Right cardiac atrium (tissue), 5 donors: ENCODE results near the gene PANK4. TPM values are rescaled to one million over a fixed set of nuclear protein-coding genes. Genes with fewer than 3 reads are reported as not detected.
"Not testable (repeated sequence)": the region's sequence is repeated elsewhere in the genome, so short reads cannot be mapped to it uniquely, and the experiment has no call there.

Source experiments
- ATAC-seq, 2 donors: fragments of 200-7000 bp; cut with Tn5 transposase; one replicate each; pipeline versions ENCODE4 v1.8.0 to v1.9.1; 2020; ENCODE audit warnings: moderate library complexity in 2 of 2, mild to moderate bottlenecking in 1 of 2
- DNase-seq, 3 donors: peaks; one replicate each; pipeline ENCODE4 v3.0.0-alpha.2; 2020
- H3K27ac ChIP-seq: one replicate; pipeline ENCODE4 v1.5.1; 2013; ENCODE audit warnings: mild to moderate bottlenecking, low read length, control low read depth, moderate library complexity
- H3K27me3 ChIP-seq: one replicate; pipeline ENCODE4 v1.6.1; 2013; ENCODE audit not compliant: control insufficient read depth, insufficient read depth
- H3K4me1 ChIP-seq: one replicate; pipeline ENCODE4 v1.6.1; 2013; ENCODE audit warnings: low read length; ENCODE audit not compliant: control insufficient read depth, insufficient read depth
- H3K4me3 ChIP-seq: one replicate; pipeline ENCODE4 v1.5.1; 2013; ENCODE audit warnings: low read length, control low read depth
- H3K9me3 ChIP-seq: one replicate; pipeline ENCODE4 v1.6.1; 2013; ENCODE audit warnings: low read length; ENCODE audit not compliant: control insufficient read depth
- WGBS: extraction: QIAGEN DNeasy Blood & Tissue Kit; methylation state at CpG from one replicate; pipeline ENCODE4 v1.1.7; 2013; 5-methylcytosine and 5-hydroxymethylcytosine counted together
- intact Hi-C, 4 donors: fragments of 100-400 bp; cut with DNase I; formaldehyde crosslinking; loops; one replicate each; pipeline versions ENCODE4 v1.11.0 to v1.14.0; 2022 to 2023
- long read RNA-seq, 4 donors: library from polyadenylated mRNA; unstranded; transcript quantifications; one replicate each; pipeline ENCODE4 v2.0.0, GENCODE V29; 2020 to 2021
- polyA plus RNA-seq: library from polyadenylated mRNA; stranded (reverse); fragments of 200-250 nt; gene quantifications from one replicate; pipeline ENCODE4 v1.2.3, GENCODE V29; 2013
- total RNA-seq, 4 donors: library from RNA; stranded (reverse); fragmentation: NEBNext Ultra II Directional; extraction: Animal tissue kit (Norgen Biotek cat#: 25700); gene quantifications; one replicate each; pipeline ENCODE4 v1.2.1, GENCODE V29; 2021
- donor health status: healthy with polysubstance abuse.
- donor health status: DM: no; HTN: yes; CAD: no.
- donor health status: DM: no; HTN: no; CAD: no.
- donor health status: DM: no; HTN: yes; CAD: no; lungs with severe emphysema.
- donor health status: DM: yes; HTN: yes; CAD: no.

The PANK4 gene
- total RNA-seq, result 10 to 100 TPM; 35.2 to 51.3 (median 45.1) TPM
- 38.7 TPM for polyA plus RNA-seq
- long read RNA-seq, donor 1, transcript PANK4-201 (19 exons, 2,677 nt), result major isoform, 170 of 203 reads
- long read RNA-seq, donor 1, partial matches to known transcripts, result 16 of 203 reads
- long read RNA-seq, donor 1, other reads (novel, unspliced or antisense), result 17 of 203 reads
- long read RNA-seq, donor 2, transcript PANK4-201 (19 exons, 2,677 nt), result major isoform, 75 of 89 reads
- long read RNA-seq, donor 2, partial matches to known transcripts, result 1 of 89 reads
- long read RNA-seq, donor 2, other reads (novel, unspliced or antisense), result 13 of 89 reads
- long read RNA-seq, donor 3, transcript PANK4-201 (19 exons, 2,677 nt), result major isoform, 218 of 290 reads
- long read RNA-seq, donor 3, partial matches to known transcripts, result 48 of 290 reads
- long read RNA-seq, donor 3, other reads (novel, unspliced or antisense), result 24 of 290 reads
- long read RNA-seq, donor 4, transcript PANK4-201 (19 exons, 2,677 nt), result major isoform, 32 of 51 reads
- long read RNA-seq, donor 4, partial matches to known transcripts, result 9 of 51 reads
- long read RNA-seq, donor 4, other reads (novel, unspliced or antisense), result 10 of 51 reads

DNA sequence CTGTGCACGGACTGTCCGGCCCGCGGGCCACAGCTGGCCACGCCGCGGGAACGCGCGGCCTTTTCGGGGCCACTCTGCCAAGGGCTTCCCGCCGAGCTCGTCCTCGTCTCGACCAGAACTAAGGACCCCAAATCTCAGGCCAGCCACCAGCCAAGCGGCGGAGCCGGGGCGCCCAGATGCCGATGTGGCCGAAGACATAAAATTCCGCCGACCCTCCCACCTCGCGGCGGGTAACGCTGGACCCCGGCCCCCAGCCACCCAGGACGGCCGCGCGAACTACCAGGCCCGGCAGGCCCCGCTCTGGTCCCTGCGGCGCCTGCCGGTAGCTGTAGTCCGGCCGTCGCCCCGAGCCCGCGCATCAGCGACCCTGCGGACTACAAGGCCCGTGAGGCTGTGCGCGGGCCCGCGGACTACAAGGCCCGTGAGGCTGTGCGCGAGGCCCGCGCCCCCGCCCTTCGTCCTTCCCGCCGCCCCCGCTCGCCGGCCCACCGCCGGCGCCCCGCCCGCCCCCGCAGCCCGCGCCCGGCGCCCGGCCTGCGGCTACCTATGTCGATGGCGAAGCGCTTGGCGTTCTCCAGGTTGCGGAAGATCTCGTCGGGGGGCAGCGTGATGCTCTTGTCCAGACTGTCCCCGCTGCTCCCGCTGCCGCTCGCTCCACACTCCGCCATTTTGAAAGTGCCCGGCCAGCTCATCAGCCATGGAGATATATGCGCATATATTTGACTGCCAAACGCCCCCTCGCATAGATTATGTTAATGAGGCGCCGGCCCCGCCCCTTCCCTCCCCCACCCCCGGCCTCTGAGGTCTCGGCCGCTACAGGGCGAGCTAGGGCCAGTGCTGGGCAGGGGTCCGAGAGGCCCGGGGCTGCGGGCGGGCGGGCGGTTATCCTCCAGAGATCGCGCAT, at the start of gene PANK4:
TSS of gene PANK4 (minus strand) at position 677 of the 904 bp plus-strand sequence. CDS start at position 668, 9 bp downstream.
- Histone ChIP-seq H3K9me3 (no peaks in the 10 kb centered on the region), H3K27ac (peak within 1 kb of the TSS; percentile 86), H3K4me3 (peak within 1 kb of the TSS; percentile 84), H3K4me1 (peaks cover 20% of the 10 kb centered on the region), H3K27me3 (no peaks in the 10 kb centered on the region)
- peak; percentile 95 to 98 (median 97) for DNase-seq
- intact Hi-C loops, result no loop called here
- under 1% methylated on average over 107 of the region's 107 CpGs for WGBS
- peak; percentile 92 for ATAC-seq

DNA sequence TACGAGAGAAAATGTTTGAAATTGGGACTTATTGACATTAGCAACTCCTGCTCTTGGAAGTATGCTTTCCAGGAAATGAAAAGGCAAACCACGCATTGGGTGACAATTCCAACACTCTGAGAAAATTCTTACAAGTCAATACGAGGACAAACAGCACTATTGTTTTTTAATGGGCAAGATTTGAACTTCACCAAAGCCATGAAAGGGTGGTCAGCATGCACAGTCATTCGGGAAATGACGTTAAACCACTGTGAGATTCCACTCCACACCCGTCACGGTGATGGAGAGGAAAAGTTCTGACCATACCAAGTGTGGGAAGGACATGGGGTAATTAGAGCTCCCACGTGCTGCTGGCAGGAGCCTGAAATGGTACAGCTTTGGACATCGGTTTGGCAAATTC, 48.0 kb upstream of the PANK4 start:
- H3K9me3 ChIP-seq, result no peaks in the 10 kb centered on the region
- no peak overlapping the region for H3K4me3 ChIP-seq
- no peaks in the 10 kb centered on the region for H3K4me1 ChIP-seq
- no peaks in the 10 kb centered on the region for H3K27me3 ChIP-seq
- DNase-seq (peak in 1 of 3 donors; percentile 7), ATAC-seq (no peak)
- intact Hi-C loops, result no loop called here
- WGBS, result 71% methylated on average over 9 of the region's 9 CpGs
- H3K27ac ChIP-seq, result no peak overlapping the region

DNA sequence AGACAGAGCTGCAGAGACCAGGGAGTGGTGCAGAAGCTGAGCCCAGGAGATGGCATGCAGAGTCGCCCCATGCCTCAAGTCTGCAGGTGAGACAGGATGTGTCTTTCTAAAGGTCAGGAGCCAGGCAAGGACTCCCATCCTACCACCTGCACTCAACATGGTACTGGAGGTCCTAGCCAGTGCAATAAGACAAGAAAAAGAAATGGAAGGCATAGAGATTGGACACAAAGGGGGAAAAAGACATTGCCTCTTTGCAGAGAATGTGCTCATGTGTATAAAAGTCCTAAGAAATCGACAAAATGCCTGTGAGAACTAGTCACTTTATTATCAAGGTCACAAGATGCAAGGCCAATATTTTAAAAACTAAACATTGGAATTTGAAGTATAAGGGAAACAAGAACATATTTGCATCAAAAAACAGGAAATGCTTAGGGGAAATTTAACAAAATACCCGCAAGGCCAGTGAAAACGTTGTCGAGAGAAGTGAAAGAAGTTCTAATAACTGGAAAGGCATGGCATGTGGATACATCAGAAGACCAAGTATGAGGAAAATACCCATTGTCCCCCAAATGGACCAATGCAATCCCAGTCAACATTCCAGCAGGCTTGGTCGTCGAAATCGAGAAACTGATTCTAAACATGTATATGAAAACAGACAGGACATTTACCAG, 47.0 kb upstream of the PANK4 start:
- no peak overlapping the region for H3K27ac ChIP-seq
- no peaks in the 10 kb centered on the region for H3K27me3 ChIP-seq
- H3K4me3 ChIP-seq, result no peak overlapping the region
- H3K9me3 ChIP-seq, result no peaks in the 10 kb centered on the region
- no peaks in the 10 kb centered on the region for H3K4me1 ChIP-seq
- no peak for ATAC-seq
- no peak for DNase-seq
- intact Hi-C loops, result no loop called here
- 87% methylated on average over 8 of the region's 8 CpGs for WGBS

DNA sequence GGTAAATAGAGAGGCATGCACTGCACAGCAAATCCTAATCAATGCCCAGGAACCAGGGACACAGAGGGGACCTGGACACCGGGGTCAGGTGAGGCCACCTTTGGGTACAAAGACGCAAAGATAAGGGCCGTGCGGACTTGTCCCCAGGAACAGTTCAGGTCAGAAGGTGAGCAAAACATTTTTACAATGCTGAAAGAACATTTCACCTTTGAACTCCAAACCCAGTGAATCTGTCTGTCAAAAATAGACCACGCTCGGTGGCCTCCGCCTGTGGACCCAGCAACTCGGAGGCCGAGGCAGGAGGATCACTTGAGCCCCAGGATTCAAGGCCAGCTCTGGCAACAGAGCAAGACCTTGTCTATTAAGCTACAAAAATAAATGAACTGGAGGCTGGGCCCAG, 45.0 kb upstream of the PANK4 start:
- intact Hi-C loops, result no loop called here
- no peaks in the 10 kb centered on the region for H3K9me3 ChIP-seq
- H3K4me3 ChIP-seq, result no peak overlapping the region
- no peak overlapping the region for H3K27ac ChIP-seq
- DNase-seq (peak in 1 of 3 donors; percentile 10), ATAC-seq (no peak)
- H3K4me1 ChIP-seq, result no peaks in the 10 kb centered on the region
- WGBS, result 89% methylated on average over 9 of the region's 9 CpGs
- no peaks in the 10 kb centered on the region for H3K27me3 ChIP-seq

DNA sequence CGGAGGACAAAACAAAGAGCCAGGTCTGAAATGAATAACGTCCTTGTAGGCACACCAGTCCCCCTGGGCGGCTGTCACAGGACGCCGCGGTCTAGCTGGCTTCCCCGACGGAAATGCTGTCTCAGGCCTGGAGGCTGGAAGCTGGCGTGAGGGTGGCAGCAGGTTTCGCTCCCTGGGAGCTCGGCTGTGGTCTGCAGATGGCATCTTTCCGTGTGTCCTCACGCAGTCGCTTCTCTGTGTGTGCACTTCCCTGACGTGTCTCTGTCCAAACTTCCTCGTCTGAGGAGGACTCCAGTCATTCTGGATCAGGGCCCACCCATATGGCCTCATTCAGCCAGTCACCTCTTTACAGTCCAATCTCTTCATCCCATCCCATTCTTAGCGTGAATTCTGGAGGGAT, 43.9 kb upstream of the PANK4 start:
- H3K9me3 ChIP-seq, result no peaks in the 10 kb centered on the region
- peak in 2 of 3 donors; percentile 9 to 19 for DNase-seq
- no peak overlapping the region for H3K27ac ChIP-seq
- ATAC-seq, result no peak
- WGBS, result 86% methylated on average over 17 of the region's 17 CpGs
- H3K4me1 ChIP-seq, result no peaks in the 10 kb centered on the region
- H3K27me3 ChIP-seq, result no peaks in the 10 kb centered on the region
- H3K4me3 ChIP-seq, result no peak overlapping the region
- intact Hi-C loops, result no loop called here

DNA sequence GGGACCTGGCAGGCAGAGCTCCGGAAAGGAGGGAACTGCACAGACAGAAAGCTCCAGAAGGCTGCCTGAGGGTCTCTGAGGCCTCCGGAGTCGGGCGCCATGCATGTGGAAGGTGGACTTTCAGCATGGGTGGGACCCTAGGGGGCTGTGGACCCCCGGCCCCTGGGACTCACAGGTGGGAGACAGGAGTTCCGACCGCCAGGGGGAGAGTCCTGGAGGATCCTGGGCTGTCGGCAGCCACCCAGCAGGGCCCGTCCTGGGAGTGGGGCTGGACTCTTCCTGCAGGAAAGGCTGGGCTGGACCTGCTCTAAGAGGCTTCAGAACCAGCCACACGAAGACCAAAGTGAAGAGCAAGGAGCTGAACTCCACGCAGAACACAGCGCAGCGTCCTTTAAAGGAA, 43.3 kb upstream of the PANK4 start:
- intact Hi-C loops, ATAC-seq, H3K4me1 ChIP-seq, H3K27me3 ChIP-seq, H3K27ac ChIP-seq, H3K9me3 ChIP-seq, H3K4me3 ChIP-seq: not testable (repeated sequence)
- 76% methylated on average over 13 of the region's 13 CpGs for WGBS
- DNase-seq, result peak in 2 of 3 donors; percentile 38 to 43

DNA sequence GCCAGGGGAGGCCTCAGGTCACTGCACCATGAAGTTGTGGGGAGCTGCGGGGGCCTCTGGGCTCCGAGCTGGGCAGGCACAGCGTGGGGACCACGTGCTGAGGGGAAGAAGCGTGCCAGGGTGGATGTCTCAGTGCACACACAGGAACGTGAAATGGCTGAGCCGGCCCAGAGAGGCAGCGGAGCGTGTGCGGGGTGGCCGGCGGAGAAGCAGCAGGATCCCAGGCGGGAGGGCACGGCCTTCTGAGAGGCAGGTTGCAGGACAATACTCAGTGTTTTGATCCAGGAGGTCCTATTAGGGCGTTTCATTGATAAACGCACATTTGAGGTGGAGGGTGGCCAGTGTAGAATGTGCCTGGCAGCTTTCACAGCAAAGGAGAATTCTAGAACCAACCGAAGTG, 42.7 kb upstream of the PANK4 start:
- Histone ChIP-seq H3K27ac (no peak overlapping the region), H3K27me3 (no peaks in the 10 kb centered on the region), H3K4me3 (no peak overlapping the region), H3K9me3 (no peaks in the 10 kb centered on the region), H3K4me1 (no peaks in the 10 kb centered on the region)
- ATAC-seq (no peak), DNase-seq (peak in 2 of 3 donors; percentile 25 to 49)
- intact Hi-C loops, result no loop called here
- 79% methylated on average over 17 of the region's 17 CpGs for WGBS

DNA sequence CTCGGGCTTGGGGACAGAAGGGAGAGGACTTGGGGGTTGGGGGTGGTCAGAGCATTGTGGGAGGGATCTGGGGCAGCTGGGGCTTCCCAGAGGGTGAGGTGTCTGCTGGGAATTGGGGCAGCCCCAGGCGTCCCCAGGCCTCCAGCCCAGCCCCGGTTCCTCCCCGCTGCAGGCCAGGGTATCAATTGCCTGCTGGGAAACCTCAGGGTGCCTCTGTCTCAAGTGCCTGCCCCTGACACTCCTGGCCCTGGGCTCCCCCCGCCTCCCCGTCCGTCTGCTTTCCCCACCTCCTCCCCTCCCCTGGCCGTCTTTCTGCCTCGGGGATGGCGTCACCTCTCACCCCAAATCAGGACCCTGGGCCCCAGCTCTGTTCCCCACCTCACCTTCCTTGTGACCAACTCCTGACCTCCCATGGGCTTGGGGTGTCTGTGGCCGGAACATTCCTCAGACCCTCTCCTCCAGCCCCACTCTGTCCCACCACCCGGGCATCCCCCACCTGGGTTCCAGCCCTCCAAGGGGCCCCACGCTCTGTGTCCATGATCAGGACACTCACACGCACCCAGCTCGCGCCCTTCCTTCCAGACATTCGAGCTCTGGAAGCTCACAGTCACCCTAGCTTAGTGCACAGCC, 41.9 kb upstream of the PANK4 start:
- intact Hi-C loops, H3K4me3 ChIP-seq, H3K9me3 ChIP-seq, H3K27me3 ChIP-seq, H3K27ac ChIP-seq, H3K4me1 ChIP-seq: not testable (repeated sequence)
- ATAC-seq (peak; percentile 7 to 8), DNase-seq (peak in 2 of 3 donors; percentile 7 to 38)
- WGBS, result 54% methylated on average over 12 of the region's 17 CpGs

DNA sequence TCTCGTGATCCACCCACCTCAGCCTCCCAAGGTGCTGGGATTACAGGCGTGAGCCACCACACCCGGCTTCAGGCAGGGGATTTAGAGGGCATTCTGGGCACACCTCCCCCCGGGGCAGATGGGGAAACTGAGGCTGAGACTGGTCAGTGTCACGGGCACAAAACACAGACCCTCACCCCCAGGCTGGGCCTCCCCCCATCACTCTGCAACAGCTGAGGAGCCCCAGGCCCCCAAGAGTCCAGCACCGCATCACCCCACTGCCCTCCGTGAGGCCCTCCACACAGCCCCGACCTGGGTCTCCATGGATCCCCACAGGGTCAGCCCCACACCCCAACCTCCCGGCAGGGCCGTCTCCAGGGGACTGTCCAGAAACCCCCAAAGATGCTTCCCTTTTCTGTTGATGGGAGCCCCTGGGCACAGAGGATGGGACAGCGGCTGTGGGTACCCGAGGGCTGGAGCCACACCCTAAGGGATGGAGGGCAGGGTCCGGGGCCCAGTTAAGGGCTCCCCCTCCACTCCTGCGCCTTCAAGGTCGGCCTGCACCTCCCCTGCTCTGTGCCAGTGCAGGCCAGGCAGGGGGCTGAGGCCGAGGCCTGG, 40.8 kb upstream of the PANK4 start:
- DNase-seq (peak; percentile 10 to 51 (median 14)), ATAC-seq (no peak)
- no peak overlapping the region for H3K4me3 ChIP-seq
- no peaks in the 10 kb centered on the region for H3K27me3 ChIP-seq
- H3K4me1 ChIP-seq, result no peaks in the 10 kb centered on the region
- no peak overlapping the region for H3K27ac ChIP-seq
- H3K9me3 ChIP-seq, result no peaks in the 10 kb centered on the region
- WGBS, result 82% methylated on average over 16 of the region's 16 CpGs
- intact Hi-C loops, result no loop called here
